ENCODE results near the gene PTTG1IP.

PTTG1IP gene

DNA sequence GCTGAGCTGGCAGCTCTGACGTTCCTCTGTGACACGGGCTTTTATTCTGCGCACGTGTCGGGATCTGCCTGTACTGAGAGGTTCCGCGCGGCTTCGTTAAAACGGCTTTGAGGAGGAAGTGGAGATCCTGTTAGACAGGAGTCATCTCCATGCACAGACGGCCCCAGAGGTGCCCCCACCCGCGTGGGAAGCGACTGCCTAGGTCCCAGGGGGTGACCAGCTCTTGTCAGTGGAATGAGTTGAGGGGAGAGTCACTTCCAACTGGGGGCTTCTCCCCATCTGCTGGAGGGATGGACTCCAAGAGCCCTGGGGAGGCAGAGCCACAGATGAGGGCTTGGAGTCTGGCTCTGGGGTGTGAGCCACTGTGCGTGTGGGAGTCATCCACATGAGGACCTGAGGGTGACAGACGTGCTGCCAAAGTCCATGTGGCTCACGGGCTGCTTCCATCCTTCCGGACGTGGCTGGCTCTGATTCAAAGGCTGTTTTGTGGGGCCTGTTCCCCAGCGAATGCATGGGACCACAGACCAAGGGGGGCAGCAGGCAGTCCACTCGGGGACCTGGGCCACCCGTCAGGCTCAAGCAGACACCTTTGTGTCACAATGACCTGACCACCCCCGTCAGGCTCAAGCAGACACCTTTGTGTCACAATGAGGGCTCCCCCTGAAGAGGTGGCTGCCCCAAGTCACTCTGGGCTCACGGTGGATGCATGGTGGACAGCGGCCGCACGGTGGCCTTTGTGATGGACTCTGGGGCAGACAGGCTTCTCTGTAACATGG, 26.8 kb downstream of the PTTG1IP start:
- no peaks in the 10 kb centered on the region for H3K27me3 ChIP-seq (ENCODE audit: control insufficient read depth, insufficient read depth, low read length)
- peak overlapping the region; percentile 4 for H3K27ac ChIP-seq (ENCODE audit: low read depth, low read length)
- 0 out of 2 replicates have a peak, but pooled peaks cover 5% of the 10 kb centered on the region for H3K4me1 ChIP-seq (ENCODE audit: control insufficient read depth, insufficient read depth, low read length)
- peaks cover 27% of the 10 kb centered on the region for H3K36me3 ChIP-seq (ENCODE audit: control insufficient read depth, insufficient read depth, low read length)
- no peak overlapping the region for H3K9ac ChIP-seq (ENCODE audit: low read depth, low read length)
- H3K4me3 ChIP-seq (ENCODE audit: low read depth, low read length): peak overlapping the region; percentile 45; the same call in 1 of the 2 replicates
- no peaks in the 10 kb centered on the region for H3K9me3 ChIP-seq (ENCODE audit: control insufficient read depth, insufficient read depth, low read length)

DNA sequence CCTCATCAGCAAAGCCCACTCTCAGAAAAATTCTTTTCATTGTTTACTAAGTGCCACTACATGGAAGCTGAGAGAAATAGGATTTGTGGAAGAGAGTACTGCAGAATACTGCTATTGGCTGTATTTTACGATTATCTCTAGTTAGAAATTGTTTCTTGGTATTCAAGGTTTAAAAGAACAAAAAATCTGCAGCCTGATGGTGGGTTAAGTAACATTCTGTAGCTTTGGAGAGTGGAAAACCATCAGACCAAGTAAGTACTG, 27.3 kb downstream of the PTTG1IP start:
- H3K4me3 ChIP-seq (ENCODE audit: low read depth, low read length): peak overlapping the region; percentile 45
- no peaks in the 10 kb centered on the region for H3K27me3 ChIP-seq (ENCODE audit: control insufficient read depth, insufficient read depth, low read length)
- peak overlapping the region; percentile 4 for H3K27ac ChIP-seq (ENCODE audit: low read depth, low read length)
- 0 out of 2 replicates have a peak, but pooled peaks cover 5% of the 10 kb centered on the region for H3K4me1 ChIP-seq (ENCODE audit: control insufficient read depth, insufficient read depth, low read length)
- H3K36me3 ChIP-seq (ENCODE audit: control insufficient read depth, insufficient read depth, low read length): peaks cover 22% of the 10 kb centered on the region
- no peaks in the 10 kb centered on the region for H3K9me3 ChIP-seq (ENCODE audit: control insufficient read depth, insufficient read depth, low read length)
- H3K9ac ChIP-seq (ENCODE audit: low read depth, low read length): no peak overlapping the region

DNA sequence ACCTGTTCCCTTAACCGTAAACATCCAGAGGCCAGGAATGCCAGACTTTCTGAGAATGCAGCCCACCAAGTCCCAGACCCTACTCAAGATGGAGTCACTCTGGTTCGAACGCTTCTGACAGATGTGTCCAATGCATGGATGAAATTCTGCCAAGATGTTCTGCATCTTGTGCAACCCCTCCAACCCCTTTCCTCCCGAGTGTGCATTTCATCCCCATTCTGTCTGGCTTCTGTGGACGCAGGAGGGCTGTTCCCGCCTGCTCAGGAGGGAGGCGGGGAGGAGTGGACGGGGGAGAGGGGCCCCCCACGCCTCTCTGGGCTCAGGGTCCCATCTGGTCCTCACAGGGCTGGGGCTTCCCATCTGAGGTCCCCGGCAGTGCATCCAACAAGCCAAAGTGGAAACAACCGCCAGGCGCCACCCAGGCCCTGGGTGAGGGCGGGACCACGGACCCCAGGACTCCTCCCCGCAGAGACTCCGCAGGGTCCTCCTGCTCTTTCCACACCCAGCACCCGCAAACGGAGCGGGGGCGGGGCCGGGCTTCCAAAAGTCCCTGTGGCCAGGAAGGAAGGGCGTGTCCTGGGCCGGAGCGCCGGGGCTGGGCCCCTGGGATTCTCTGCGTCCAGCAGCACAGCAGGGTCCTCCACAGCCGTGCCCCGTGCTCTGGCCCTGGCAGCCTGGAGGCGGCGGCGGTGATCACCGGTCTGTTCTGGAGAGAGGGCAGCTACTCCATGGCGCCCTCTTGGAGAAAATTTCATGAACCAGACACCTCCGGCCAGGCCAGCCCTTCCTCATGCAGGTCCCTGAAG, 27.9 kb downstream of the PTTG1IP start:
- peak overlapping the region; percentile 45 for H3K4me3 ChIP-seq (ENCODE audit: low read depth, low read length)
- peaks cover 17% of the 10 kb centered on the region for H3K36me3 ChIP-seq (ENCODE audit: control insufficient read depth, insufficient read depth, low read length)
- no peaks in the 10 kb centered on the region for H3K27me3 ChIP-seq (ENCODE audit: control insufficient read depth, insufficient read depth, low read length)
- H3K27ac ChIP-seq (ENCODE audit: low read depth, low read length): peak overlapping the region; percentile 22
- H3K9me3 ChIP-seq (ENCODE audit: control insufficient read depth, insufficient read depth, low read length): no peaks in the 10 kb centered on the region
- no peak overlapping the region for H3K9ac ChIP-seq (ENCODE audit: low read depth, low read length)
- H3K4me1 ChIP-seq (ENCODE audit: control insufficient read depth, insufficient read depth, low read length): 0 out of 2 replicates have a peak, but pooled peaks cover 5% of the 10 kb centered on the region

DNA sequence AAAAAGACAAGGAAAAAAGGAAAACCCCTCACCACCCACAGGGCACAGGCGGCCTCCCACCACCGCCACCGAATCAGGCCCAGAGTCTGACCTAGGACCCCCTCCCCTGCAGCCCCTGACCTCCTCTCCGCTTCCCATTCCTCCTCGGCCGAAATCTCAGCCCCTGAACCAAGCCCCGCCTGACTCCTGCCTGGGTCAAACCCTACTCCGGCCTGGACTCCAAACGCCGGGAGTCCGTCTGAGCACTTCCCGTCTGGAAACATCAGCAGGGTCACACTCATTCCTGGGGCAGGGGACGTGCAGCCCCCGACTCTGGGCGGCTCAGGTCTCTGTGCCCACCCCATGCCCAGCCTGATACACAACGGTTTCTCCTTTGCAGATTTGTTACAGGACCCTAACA, 29.2 kb downstream of the PTTG1IP start:
- Histone ChIP-seq H3K4me1 (ENCODE audit: control insufficient read depth, insufficient read depth, low read length) (0 out of 2 replicates have a peak, but pooled peaks cover 5% of the 10 kb centered on the region), H3K27me3 (ENCODE audit: control insufficient read depth, insufficient read depth, low read length) (no peaks in the 10 kb centered on the region), H3K9ac (ENCODE audit: low read depth, low read length) (no peak overlapping the region)

DNA sequence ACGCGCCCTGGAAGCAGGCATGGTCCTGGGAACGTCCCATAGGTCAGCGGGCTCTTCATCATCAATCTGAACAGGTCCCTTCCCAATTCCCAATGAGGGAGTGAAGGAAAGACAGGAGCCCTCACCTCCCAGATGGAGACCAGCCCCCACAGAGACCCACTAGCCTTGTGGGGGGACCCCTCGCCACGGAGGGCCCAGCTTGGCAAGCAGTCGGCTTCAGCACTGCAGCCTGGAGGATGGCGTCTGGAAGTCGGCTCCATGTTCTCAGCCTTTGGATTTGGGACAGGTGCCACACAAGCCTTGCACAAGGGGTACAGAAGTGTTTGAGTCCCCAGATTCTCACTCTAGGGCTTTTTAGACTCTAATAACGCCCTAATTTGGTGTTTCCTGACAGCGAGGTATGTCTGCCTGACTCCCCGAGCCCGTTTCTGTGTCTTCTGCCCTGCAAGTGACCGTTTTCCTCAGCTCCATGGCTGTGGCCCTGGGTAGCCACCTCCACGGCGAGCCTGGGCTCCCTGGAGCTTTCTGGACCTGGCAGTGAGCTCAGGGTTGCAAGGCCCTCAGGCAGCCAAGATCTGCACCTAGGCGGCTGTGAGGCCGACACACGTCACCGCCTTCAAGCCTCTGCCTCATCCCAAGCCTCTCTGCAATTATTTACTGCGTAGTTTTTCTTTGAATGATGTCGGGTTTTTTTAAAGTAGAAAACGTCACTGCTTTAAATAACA, 30.6 kb downstream of the PTTG1IP start:
- Histone ChIP-seq H3K36me3 (ENCODE audit: control insufficient read depth, insufficient read depth, low read length) (no peaks in the 10 kb centered on the region), H3K27me3 (ENCODE audit: control insufficient read depth, insufficient read depth, low read length) (no peaks in the 10 kb centered on the region), H3K9me3 (ENCODE audit: control insufficient read depth, insufficient read depth, low read length) (no peaks in the 10 kb centered on the region), H3K27ac (ENCODE audit: low read depth, low read length) (no peak overlapping the region), H3K4me1 (ENCODE audit: control insufficient read depth, insufficient read depth, low read length) (0 out of 2 replicates have a peak, but pooled peaks cover 5% of the 10 kb centered on the region), H3K9ac (ENCODE audit: low read depth, low read length) (no peak overlapping the region), H3K4me3 (ENCODE audit: low read depth, low read length) (no peak overlapping the region)

More for the DNA sequence above, 29.2 kb downstream of the PTTG1IP start:
- no peak overlapping the region for H3K4me3 ChIP-seq (ENCODE audit: low read depth, low read length)
- no peaks in the 10 kb centered on the region for H3K9me3 ChIP-seq (ENCODE audit: control insufficient read depth, insufficient read depth, low read length)
- peaks cover 3% of the 10 kb centered on the region for H3K36me3 ChIP-seq (ENCODE audit: control insufficient read depth, insufficient read depth, low read length)
- peak overlapping the region; percentile 8 for H3K27ac ChIP-seq (ENCODE audit: low read depth, low read length)

DNA sequence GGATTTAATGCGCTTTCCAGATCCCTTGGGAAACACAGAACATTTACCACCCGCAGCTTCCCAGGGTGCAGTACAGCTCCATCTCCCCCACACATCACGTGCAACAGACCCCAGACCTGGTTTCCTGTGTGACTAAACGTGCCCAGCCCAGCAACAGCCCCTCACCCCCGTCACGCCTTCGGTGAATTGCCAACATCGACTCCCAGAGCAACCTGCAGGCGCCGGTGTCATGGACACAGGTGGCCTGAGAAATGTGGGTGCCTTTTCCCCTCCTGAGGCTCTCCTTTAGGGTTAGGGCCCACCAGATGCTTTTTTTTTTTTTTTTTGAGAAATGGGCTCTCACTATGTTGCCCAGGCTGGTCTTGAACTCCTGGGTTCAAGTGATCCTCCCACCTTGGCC, 31.4 kb downstream of the PTTG1IP start:
- Histone ChIP-seq H3K9ac (ENCODE audit: low read depth, low read length) (no peak overlapping the region), H3K4me3 (ENCODE audit: low read depth, low read length) (no peak overlapping the region), H3K4me1 (ENCODE audit: control insufficient read depth, insufficient read depth, low read length) (0 out of 2 replicates have a peak, but pooled peaks cover 5% of the 10 kb centered on the region), H3K9me3 (ENCODE audit: control insufficient read depth, insufficient read depth, low read length) (no peaks in the 10 kb centered on the region), H3K36me3 (ENCODE audit: control insufficient read depth, insufficient read depth, low read length) (no peaks in the 10 kb centered on the region), H3K27me3 (ENCODE audit: control insufficient read depth, insufficient read depth, low read length) (no peaks in the 10 kb centered on the region), H3K27ac (ENCODE audit: low read depth, low read length) (no peak overlapping the region)

DNA sequence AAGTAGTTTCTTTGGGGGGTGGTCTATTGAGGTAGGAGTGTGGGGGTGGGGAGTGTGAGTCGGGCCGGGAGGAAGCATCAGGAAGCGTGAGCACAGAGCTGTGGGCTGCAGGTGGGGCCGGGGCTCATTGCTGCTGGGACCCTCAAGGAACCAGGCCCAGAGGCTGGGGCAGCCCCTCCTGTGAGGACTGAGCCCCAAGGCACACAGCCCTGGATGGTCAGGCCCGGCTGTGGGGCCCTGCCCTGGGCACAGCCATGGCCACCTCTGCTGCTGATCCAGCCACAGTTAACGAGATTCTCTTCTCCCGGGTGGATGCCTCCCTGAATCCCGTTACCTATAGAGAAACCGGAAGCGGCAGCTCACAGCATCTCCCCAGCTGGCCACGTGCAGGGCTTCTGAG, 32.7 kb downstream of the PTTG1IP start:
- Histone ChIP-seq H3K9me3 (ENCODE audit: control insufficient read depth, insufficient read depth, low read length) (no peaks in the 10 kb centered on the region), H3K27ac (ENCODE audit: low read depth, low read length) (no peak overlapping the region), H3K4me3 (ENCODE audit: low read depth, low read length) (no peak overlapping the region), H3K9ac (ENCODE audit: low read depth, low read length) (no peak overlapping the region), H3K27me3 (ENCODE audit: control insufficient read depth, insufficient read depth, low read length) (no peaks in the 10 kb centered on the region), H3K4me1 (ENCODE audit: control insufficient read depth, insufficient read depth, low read length) (no peaks in the 10 kb centered on the region; the same call in 1 of the 2 replicates), H3K36me3 (ENCODE audit: control insufficient read depth, insufficient read depth, low read length) (no peaks in the 10 kb centered on the region)

DNA sequence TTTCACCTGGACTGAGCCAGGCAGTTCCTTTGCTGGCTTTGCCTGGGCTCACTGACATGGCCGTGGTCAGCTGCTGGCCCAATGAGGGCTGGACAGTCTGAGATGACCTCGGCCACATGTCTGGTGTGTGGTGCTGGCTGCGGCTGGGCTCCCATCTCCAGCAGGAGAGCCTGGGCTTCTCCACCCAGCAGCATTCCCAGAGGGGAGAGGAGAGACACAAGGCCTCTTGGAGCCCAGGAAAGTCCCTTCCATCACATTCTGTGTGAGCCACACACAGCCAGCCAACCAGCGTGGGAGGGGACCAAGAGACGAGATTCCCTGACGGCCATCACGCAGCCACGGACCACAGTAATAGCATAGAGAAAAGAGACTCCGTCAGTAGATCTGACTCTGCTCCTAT, 34.5 kb downstream of the PTTG1IP start:
- H3K36me3 ChIP-seq (ENCODE audit: control insufficient read depth, insufficient read depth, low read length): no peaks in the 10 kb centered on the region
- H3K27me3 ChIP-seq (ENCODE audit: control insufficient read depth, insufficient read depth, low read length): no peaks in the 10 kb centered on the region
- H3K27ac ChIP-seq (ENCODE audit: low read depth, low read length): no peak overlapping the region
- H3K9me3 ChIP-seq (ENCODE audit: control insufficient read depth, insufficient read depth, low read length): no peaks in the 10 kb centered on the region
- no peak overlapping the region for H3K9ac ChIP-seq (ENCODE audit: low read depth, low read length)
- H3K4me3 ChIP-seq (ENCODE audit: low read depth, low read length): no peak overlapping the region
- H3K4me1 ChIP-seq (ENCODE audit: control insufficient read depth, insufficient read depth, low read length): no peaks in the 10 kb centered on the region; the same call in 1 of the 2 replicates

DNA sequence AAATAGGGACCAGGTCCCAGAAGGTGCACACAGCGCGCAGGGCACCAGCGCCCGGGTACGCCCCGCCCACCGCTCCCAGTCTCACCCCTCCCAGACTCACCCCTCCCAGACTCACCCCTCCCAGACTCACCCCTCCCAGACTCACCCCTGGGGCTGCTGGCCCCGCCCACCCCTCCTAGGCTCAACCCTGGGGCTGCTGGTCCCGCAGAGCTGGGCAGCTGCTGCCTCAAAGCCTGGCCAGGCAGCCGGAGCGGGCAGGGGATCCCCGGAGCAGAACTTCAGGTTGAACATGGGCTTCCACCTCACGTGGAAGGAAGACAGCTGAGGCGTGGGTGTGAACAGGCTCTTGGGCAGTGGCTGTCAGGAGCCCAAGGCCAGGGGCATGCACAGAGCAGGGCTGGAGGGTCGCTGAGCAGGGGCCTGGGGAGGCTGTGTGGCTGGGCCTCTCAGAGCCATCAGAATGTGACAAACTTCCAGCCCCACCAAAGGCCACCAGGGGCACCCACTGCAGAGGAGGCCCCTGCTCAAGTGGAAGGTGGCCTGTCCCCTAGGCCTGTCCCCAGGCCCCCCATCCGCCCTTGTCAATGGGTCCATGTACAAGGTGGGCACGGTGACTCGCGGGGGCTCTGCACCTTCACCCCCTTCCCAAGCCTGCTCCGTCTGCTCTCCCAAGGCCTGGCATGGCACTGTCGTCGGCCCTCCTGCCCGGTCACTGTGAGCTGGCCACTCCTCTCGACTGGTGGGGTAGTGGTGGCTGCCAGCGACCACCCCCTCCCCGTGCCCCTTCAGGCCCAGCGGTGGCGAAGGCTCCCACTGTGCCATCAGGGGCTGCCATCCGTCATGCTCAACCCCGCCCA, 35.2 kb downstream of the PTTG1IP start:
- Histone ChIP-seq H3K27ac (ENCODE audit: low read depth, low read length) (no peak overlapping the region), H3K4me1 (ENCODE audit: control insufficient read depth, insufficient read depth, low read length) (no peaks in the 10 kb centered on the region; the same call in 1 of the 2 replicates), H3K27me3 (ENCODE audit: control insufficient read depth, insufficient read depth, low read length) (no peaks in the 10 kb centered on the region), H3K36me3 (ENCODE audit: control insufficient read depth, insufficient read depth, low read length) (no peaks in the 10 kb centered on the region), H3K9ac (ENCODE audit: low read depth, low read length) (no peak overlapping the region), H3K9me3 (ENCODE audit: control insufficient read depth, insufficient read depth, low read length) (no peaks in the 10 kb centered on the region), H3K4me3 (ENCODE audit: low read depth, low read length) (no peak overlapping the region)

DNA sequence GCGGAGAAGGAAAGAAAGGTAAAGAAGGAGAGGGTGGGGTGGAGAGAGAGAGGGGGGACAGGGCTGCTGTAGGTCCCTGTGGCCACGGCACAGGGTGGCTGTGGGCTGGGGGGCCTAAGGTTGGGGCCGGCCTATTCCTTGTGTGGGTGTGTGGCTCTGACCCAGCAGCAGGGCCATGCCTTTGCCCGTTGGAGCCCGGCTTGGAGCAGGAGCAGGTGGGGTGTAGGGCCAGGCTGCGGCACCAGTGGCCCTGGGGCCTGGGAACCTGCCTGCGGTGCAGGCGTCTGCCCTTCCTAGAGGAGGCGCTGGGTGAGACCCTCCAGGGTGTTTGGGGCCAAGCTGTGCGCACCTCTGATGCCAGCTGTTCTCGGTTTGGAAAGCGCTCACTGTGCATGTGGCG, 36.0 kb downstream of the PTTG1IP start:
- H3K4me3 ChIP-seq (ENCODE audit: low read depth, low read length): no peak overlapping the region
- H3K27ac ChIP-seq (ENCODE audit: low read depth, low read length): no peak overlapping the region
- no peak overlapping the region for H3K9ac ChIP-seq (ENCODE audit: low read depth, low read length)

More for the DNA sequence above, 36.0 kb downstream of the PTTG1IP start:
- Histone ChIP-seq H3K36me3 (ENCODE audit: control insufficient read depth, insufficient read depth, low read length) (no peaks in the 10 kb centered on the region), H3K9me3 (ENCODE audit: control insufficient read depth, insufficient read depth, low read length) (no peaks in the 10 kb centered on the region), H3K27me3 (ENCODE audit: control insufficient read depth, insufficient read depth, low read length) (no peaks in the 10 kb centered on the region), H3K4me1 (ENCODE audit: control insufficient read depth, insufficient read depth, low read length) (no peaks in the 10 kb centered on the region; the same call in 1 of the 2 replicates)

Data from HUES48 (cell line).